ENCODE measurements around the gene FPGS. TPM values are rescaled to one million over a fixed set of nuclear protein-coding genes. Genes with fewer than 3 reads are reported as not detected.

Gene FPGS
- 10 to 100 TPM; 59.3 to 97.4 TPM for total RNA-seq
- polyA plus RNA-seq (ENCODE audit: insufficient read length in 6 of 6), result 10 to 100 TPM; 38.8 to 61.0 (median 48.5) TPM
- long read RNA-seq, donor 1, transcript FPGS-203 (15 exons, 2,279 nt), result major isoform, 17 of 24 reads
- long read RNA-seq, donor 1, partial matches to known transcripts, result 0 of 24 reads
- long read RNA-seq, donor 1, other reads (novel, unspliced or antisense), result 0 of 24 reads
- long read RNA-seq, donor 2, transcript FPGS-203 (15 exons, 2,279 nt), result major isoform, 15 of 29 reads
- long read RNA-seq, donor 2, partial matches to known transcripts, result 7 of 29 reads
- long read RNA-seq, donor 2, other reads (novel, unspliced or antisense), result 0 of 29 reads
- long read RNA-seq, donor 3, transcript FPGS-203 (15 exons, 2,279 nt), result major isoform, 10 of 15 reads
- long read RNA-seq, donor 3, partial matches to known transcripts, result 0 of 15 reads
- long read RNA-seq, donor 3, other reads (novel, unspliced or antisense), result 0 of 15 reads
- long read RNA-seq, donor 4, transcript FPGS-203 (15 exons, 2,279 nt), result major isoform, 12 of 42 reads
- long read RNA-seq, donor 4, partial matches to known transcripts, result 6 of 42 reads
- long read RNA-seq, donor 4, other reads (novel, unspliced or antisense), result 20 of 42 reads
- long read RNA-seq, donor 5, transcript FPGS-203 (15 exons, 2,279 nt), result major isoform, 7 of 16 reads
- long read RNA-seq, donor 5, partial matches to known transcripts, result 5 of 16 reads
- long read RNA-seq, donor 5, other reads (novel, unspliced or antisense), result 0 of 16 reads
- long read RNA-seq, donor 6, transcript FPGS-203 (15 exons, 2,279 nt), result major isoform, 9 of 17 reads
- long read RNA-seq, donor 6, partial matches to known transcripts, result 5 of 17 reads
- long read RNA-seq, donor 6, other reads (novel, unspliced or antisense), result 0 of 17 reads
- long read RNA-seq, donor 7, partial matches to known transcripts, result 0 of 2 reads
- long read RNA-seq, donor 7, other reads (novel, unspliced or antisense), result 0 of 2 reads
- long read RNA-seq, donor 8, transcript FPGS-203 (15 exons, 2,279 nt), result major isoform, 8 of 12 reads
- long read RNA-seq, donor 8, partial matches to known transcripts, result 0 of 12 reads
- long read RNA-seq, donor 8, other reads (novel, unspliced or antisense), result 0 of 12 reads
- long read RNA-seq, donor 9, partial matches to known transcripts, result 0 of 1 reads
- long read RNA-seq, donor 9, other reads (novel, unspliced or antisense), result 0 of 1 reads
- long read RNA-seq, donor 10, transcript FPGS-201 (15 exons, 2,278 nt), result minor isoform, 8 of 57 reads
- long read RNA-seq, donor 10, transcript FPGS-203 (15 exons, 2,279 nt), result major isoform, 19 of 57 reads
- long read RNA-seq, donor 10, partial matches to known transcripts, result 4 of 57 reads
- long read RNA-seq, donor 10, other reads (novel, unspliced or antisense), result 25 of 57 reads
- long read RNA-seq, donor 11, transcript FPGS-203 (15 exons, 2,279 nt), result major isoform, 6 of 11 reads
- long read RNA-seq, donor 11, partial matches to known transcripts, result 0 of 11 reads
- long read RNA-seq, donor 11, other reads (novel, unspliced or antisense), result 0 of 11 reads
- long read RNA-seq, donor 12, transcript FPGS-203 (15 exons, 2,279 nt), result major isoform, 9 of 75 reads
- long read RNA-seq, donor 12, partial matches to known transcripts, result 47 of 75 reads
- long read RNA-seq, donor 12, other reads (novel, unspliced or antisense), result 19 of 75 reads

GRCh38 chr9:127802576-127803443 is at the start of gene FPGS:
FPGS (plus strand) TSS chr9:127802882; CDS start chr9:127802925, 43 bp downstream.
- Histone ChIP-seq H3K27me3 (no peaks in the 10 kb centered on the region), H3K4me1 (peaks cover 16 to 43% of the 10 kb centered on the region in 2 donors), H3K36me3 (peaks cover 0 to 38% of the 10 kb centered on the region in 2 donors), H3K4me3 (peak within 1 kb of the TSS; percentile 70 to 71), H3K27ac (peak within 1 kb of the TSS; percentile 90 to 92), H3K9me3 (no peaks in the 10 kb centered on the region)
- intact Hi-C loops (cut with DNase I), result no loop called here
- TF ChIP-seq CTCF (IDR thresholded peaks at IDR 0.05), result no peak
- peak; percentile 88 for ATAC-seq
- DNase-seq, result peak; percentile 88 to 93 (median 90)

GRCh38 chr9:127753148-127753547 is 49.5 kb upstream of the FPGS start:
- H3K27me3 ChIP-seq, result peaks cover 18 to 37% of the 10 kb centered on the region in 2 donors
- peak overlapping the region in 1 of 2 donors; percentile 28 for H3K27ac ChIP-seq
- no peak for DNase-seq
- ATAC-seq, result no peak
- intact Hi-C loops (cut with DNase I), result no loop called here
- H3K4me3 ChIP-seq, result no peak overlapping the region
- TF ChIP-seq CTCF (IDR thresholded peaks at IDR 0.05), result no peak
- peaks cover 0 to 66% of the 10 kb centered on the region in 2 donors for H3K36me3 ChIP-seq
- H3K4me1 ChIP-seq, result peaks cover 0 to 15% of the 10 kb centered on the region in 2 donors
- no peaks in the 10 kb centered on the region for H3K9me3 ChIP-seq

- peaks cover 0 to 15% of the 10 kb centered on the region in 2 donors for H3K4me1 ChIP-seq
- peaks cover 18 to 37% of the 10 kb centered on the region in 2 donors for H3K27me3 ChIP-seq
- H3K36me3 ChIP-seq, result peaks cover 0 to 62% of the 10 kb centered on the region in 2 donors
- peak overlapping the region in 1 of 2 donors; percentile 28 for H3K27ac ChIP-seq
- no peak for TF ChIP-seq CTCF (IDR thresholded peaks at IDR 0.05)
- DNase-seq (no peak), ATAC-seq (no peak)
- no peaks in the 10 kb centered on the region for H3K9me3 ChIP-seq
- intact Hi-C loops (cut with DNase I), result no loop called here
- no peak overlapping the region for H3K4me3 ChIP-seq
Measured at GRCh38 chr9:127753622-127754021, 49.1 kb upstream of the FPGS start.

All from left lung (tissue), 14 donors.